ENCODE data around the gene POU4F3.

DNA sequence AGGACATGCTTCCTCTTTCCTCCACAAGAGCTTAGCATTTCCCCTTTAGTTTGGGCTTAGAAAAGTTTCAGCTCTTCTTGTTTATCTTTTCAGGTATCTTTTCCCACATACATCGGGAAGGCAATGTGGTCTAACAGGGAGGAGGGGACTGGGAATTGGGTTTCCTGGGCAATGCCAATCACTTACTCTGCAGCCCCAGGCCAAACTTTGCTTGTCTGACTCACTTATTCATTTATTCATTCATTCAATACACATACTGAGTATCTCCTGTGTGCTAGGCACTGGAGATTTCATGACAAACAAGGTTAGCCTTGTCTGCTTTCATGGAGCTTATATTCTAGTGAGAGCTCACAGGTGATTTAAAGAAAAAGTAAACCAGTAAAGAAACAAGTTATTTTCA, 10.7 kb upstream of the POU4F3 start:
- TF ChIP-seq, protein P1, sequence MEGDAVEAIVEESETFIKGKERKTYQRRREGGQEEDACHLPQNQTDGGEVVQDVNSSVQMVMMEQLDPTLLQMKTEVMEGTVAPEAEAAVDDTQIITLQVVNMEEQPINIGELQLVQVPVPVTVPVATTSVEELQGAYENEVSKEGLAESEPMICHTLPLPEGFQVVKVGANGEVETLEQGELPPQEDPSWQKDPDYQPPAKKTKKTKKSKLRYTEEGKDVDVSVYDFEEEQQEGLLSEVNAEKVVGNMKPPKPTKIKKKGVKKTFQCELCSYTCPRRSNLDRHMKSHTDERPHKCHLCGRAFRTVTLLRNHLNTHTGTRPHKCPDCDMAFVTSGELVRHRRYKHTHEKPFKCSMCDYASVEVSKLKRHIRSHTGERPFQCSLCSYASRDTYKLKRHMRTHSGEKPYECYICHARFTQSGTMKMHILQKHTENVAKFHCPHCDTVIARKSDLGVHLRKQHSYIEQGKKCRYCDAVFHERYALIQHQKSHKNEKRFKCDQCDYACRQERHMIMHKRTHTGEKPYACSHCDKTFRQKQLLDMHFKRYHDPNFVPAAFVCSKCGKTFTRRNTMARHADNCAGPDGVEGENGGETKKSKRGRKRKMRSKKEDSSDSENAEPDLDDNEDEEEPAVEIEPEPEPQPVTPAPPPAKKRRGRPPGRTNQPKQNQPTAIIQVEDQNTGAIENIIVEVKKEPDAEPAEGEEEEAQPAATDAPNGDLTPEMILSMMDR (IDR thresholded peaks at IDR 0.05) = no peak
- TF ChIP-seq EP300 (IDR thresholded peaks at IDR 0.05) = no peak
- no peak for TF ChIP-seq POLR2AphosphoS5 (IDR thresholded peaks at IDR 0.05)
